GM10266 (cell line): ENCODE data around the gene ANO9.
"Not testable (repeated sequence)": the region's sequence is repeated elsewhere in the genome, so short reads cannot be mapped to it uniquely, and the experiment has no call there.

Source experiments
- DNase-seq: peaks from one replicate; pipeline ENCODE4 v3.0.0; 2012; ENCODE audit errors: extremely low spot score
- CTCF ChIP-seq: IDR thresholded peaks from 2 replicates; pipeline ENCODE4 v1.5.1; 2012; ENCODE audit warnings: mild to moderate bottlenecking, low read depth; ENCODE audit not compliant: control insufficient read depth, insufficient read depth; ENCODE audit errors: missing control alignments

Gene ANO9

GRCh38 chr11:416757-417621 is 24.8 kb downstream of the ANO9 start:
- TF ChIP-seq CTCF = no peak
- no peak for DNase-seq

GRCh38 chr11:416051-416756 is 25.6 kb downstream of the ANO9 start:
- DNase-seq = no peak
- TF ChIP-seq CTCF = no peak

- no peak for TF ChIP-seq CTCF
- DNase-seq = no peak
Observed at GRCh38 chr11:415640-416041, 26.2 kb downstream of the ANO9 start.

- no peak for DNase-seq
Observed at GRCh38 chr11:414318-414857, 27.4 kb downstream of the ANO9 start.

GRCh38 chr11:413120-414081 is 28.4 kb downstream of the ANO9 start:
- no peak for TF ChIP-seq CTCF
- DNase-seq = no peak

More at GRCh38 chr11:414318-414857, 27.4 kb downstream of the ANO9 start:
- TF ChIP-seq CTCF = no peak

GRCh38 chr11:412641-413119 is 29.1 kb downstream of the ANO9 start:
- no peak for TF ChIP-seq CTCF
- no peak for DNase-seq

GRCh38 chr11:411520-411919 is 30.3 kb downstream of the ANO9 start:
- not testable (repeated sequence) for DNase-seq

GRCh38 chr11:410711-411110 is 31.1 kb downstream of the ANO9 start:
- not testable (repeated sequence) for DNase-seq
